MM.1S (cell line): Measurements from ENCODE around the gene LMNTD1.

Source experiments
- DNase-seq: peaks from one replicate; pipeline ENCODE4 v3.0.0-alpha.2; 2015
- H2AFZ ChIP-seq: fragments of 300-600 bp; sonication (generic); 2 replicates; pipeline ENCODE4 v1.6.0; 2016; ENCODE audit warnings: antibody characterized with exemption, low read length
- H3F3A ChIP-seq: fragments of 300-600 bp; sonication (generic); 2 replicates; pipeline ENCODE4 v1.6.1; 2016; ENCODE audit warnings: mild to moderate bottlenecking, antibody characterized with exemption, low read length, moderate library complexity, mixed read lengths; ENCODE audit not compliant: insufficient read depth
- H3K27ac ChIP-seq: fragments of 300-600 bp; sonication (generic); 2 replicates; pipeline ENCODE4 v1.5.1; 2016; ENCODE audit warnings: mild to moderate bottlenecking, low read length
- H3K27me3 ChIP-seq: fragments of 300-600 bp; sonication (generic); replicated peaks from 2 replicates; pipeline ENCODE4 v1.6.0; 2016; ENCODE audit warnings: low read length; ENCODE audit not compliant: insufficient read depth
- H3K36me3 ChIP-seq: fragments of 300-600 bp; sonication (generic); replicated peaks from 2 replicates; pipeline ENCODE4 v1.6.1; 2016; ENCODE audit warnings: mild to moderate bottlenecking, low read length, mixed read lengths; ENCODE audit not compliant: insufficient read depth
- H3K4me1 ChIP-seq: fragments of 300-600 bp; sonication (generic); 2 replicates; pipeline ENCODE4 v1.6.1; 2016; ENCODE audit warnings: low read length, mixed read lengths
- H3K4me2 ChIP-seq: fragments of 300-600 bp; sonication (generic); 2 replicates; pipeline ENCODE4 v1.6.0; 2016; ENCODE audit warnings: low read depth, low read length
- H3K4me3 ChIP-seq: fragments of 300-600 bp; sonication (generic); 2 replicates; pipeline ENCODE4 v1.5.1; 2016; ENCODE audit warnings: low read length, mixed read lengths
- H3K79me2 ChIP-seq: fragments of 300-600 bp; sonication (generic); 2 replicates; pipeline ENCODE4 v1.6.1; 2016; ENCODE audit warnings: mixed run types, low read length, mixed read lengths
- H3K9ac ChIP-seq: fragments of 300-600 bp; sonication (generic); 2 replicates; pipeline ENCODE4 v1.6.1; 2016; ENCODE audit warnings: low read length, mixed read lengths
- H3K9me2 ChIP-seq: fragments of 300-600 bp; sonication (generic); replicated peaks from 2 replicates; pipeline ENCODE4 v1.6.1; 2016; ENCODE audit warnings: mild to moderate bottlenecking, low read length, mixed read lengths; ENCODE audit not compliant: insufficient read depth
- H3K9me3 ChIP-seq: fragments of 300-600 bp; sonication (generic); replicated peaks from 2 replicates; pipeline ENCODE4 v1.6.1; 2016; ENCODE audit warnings: mild to moderate bottlenecking, low read length, mixed read lengths; ENCODE audit not compliant: insufficient read depth
- H4K20me1 ChIP-seq: fragments of 300-600 bp; sonication (generic); 2 replicates; pipeline ENCODE4 v1.6.1; 2016; ENCODE audit warnings: mild to moderate bottlenecking, low read length, moderate library complexity, mixed read lengths; ENCODE audit not compliant: insufficient read depth
- CTCF ChIP-seq: fragments of 300-600 bp; sonication (generic); IDR thresholded peaks from 2 replicates; pipeline ENCODE4 v1.5.1; 2016; ENCODE audit warnings: antibody characterized with exemption, low read length, mixed read lengths
- EZH2 ChIP-seq: fragments of 300-600 bp; sonication (generic); optimal IDR thresholded peaks from 2 replicates; pipeline ENCODE3; 2017; ENCODE audit warnings: low read depth, mild to moderate bottlenecking, antibody characterized with exemption, low read length, mixed read lengths
- EZH2phosphoT487 ChIP-seq: fragments of 300-600 bp; sonication (generic); IDR thresholded peaks from 2 replicates; pipeline ENCODE4 v1.6.1; 2018; ENCODE audit warnings: antibody characterized with exemption, low read length

Gene LMNTD1

GRCh38 chr12:25584596-25584995 lies 31.5 kb upstream of the LMNTD1 start:
- Histone ChIP-seq H3K9ac (no peak overlapping the region), H3K27me3 (no peaks in the 10 kb centered on the region), H3K9me3 (no peaks in the 10 kb centered on the region), H3K27ac (no peak overlapping the region), H2AFZ (no peak overlapping the region), H3K36me3 (no peaks in the 10 kb centered on the region), H3K79me2 (no peaks in the 10 kb centered on the region), H3K4me2 (no peak overlapping the region), H3F3A (no peaks in the 10 kb centered on the region), H4K20me1 (no peaks in the 10 kb centered on the region), H3K4me1 (no peaks in the 10 kb centered on the region), H3K9me2 (no peaks in the 10 kb centered on the region), H3K4me3 (no peak overlapping the region)
- DNase-seq, result no peak
- no peak for TF ChIP-seq CTCF
- no peak for TF ChIP-seq EZH2phosphoT487
- no peak for TF ChIP-seq EZH2

- H2AFZ ChIP-seq, result no peak overlapping the region
- no peak overlapping the region for H3K27ac ChIP-seq
- H3K4me2 ChIP-seq, result no peak overlapping the region
- H3K27me3 ChIP-seq, result no peaks in the 10 kb centered on the region
- TF ChIP-seq CTCF (no peak), EZH2 (no peak), EZH2phosphoT487 (no peak)
- H3K9ac ChIP-seq, result no peak overlapping the region
- no peaks in the 10 kb centered on the region for H3K9me3 ChIP-seq
- H3K4me1 ChIP-seq, result no peaks in the 10 kb centered on the region
- no peaks in the 10 kb centered on the region for H3F3A ChIP-seq
- no peak for DNase-seq
- no peaks in the 10 kb centered on the region for H3K79me2 ChIP-seq
- no peaks in the 10 kb centered on the region for H3K36me3 ChIP-seq
- no peaks in the 10 kb centered on the region for H3K9me2 ChIP-seq
- H3K4me3 ChIP-seq, result no peak overlapping the region
- no peaks in the 10 kb centered on the region for H4K20me1 ChIP-seq
Observed at GRCh38 chr12:25583545-25583944, 30.5 kb upstream of the LMNTD1 start.

- Histone ChIP-seq H4K20me1 (no peaks in the 10 kb centered on the region), H3K27ac (no peak overlapping the region), H3K4me3 (no peak overlapping the region), H3K36me3 (no peaks in the 10 kb centered on the region), H3K79me2 (no peaks in the 10 kb centered on the region), H3K9me3 (no peaks in the 10 kb centered on the region), H3K27me3 (no peaks in the 10 kb centered on the region), H2AFZ (no peak overlapping the region), H3K9ac (no peak overlapping the region), H3K4me2 (no peak overlapping the region), H3F3A (no peaks in the 10 kb centered on the region), H3K9me2 (no peaks in the 10 kb centered on the region), H3K4me1 (no peaks in the 10 kb centered on the region)
- no peak for DNase-seq
- TF ChIP-seq EZH2 (no peak), EZH2phosphoT487 (no peak), CTCF (no peak)
Observed at GRCh38 chr12:25581067-25581466, 28.0 kb upstream of the LMNTD1 start.
